SK-N-SH treated with all-trans-retinoic acid at 6 μM for 48 hours (cell line): ENCODE measurements around the gene SETSIP.

Experiments
- TSHZ2 ChIP-seq: fragments of 250-450 bp; sonication (Bioruptor Pico); IDR thresholded peaks from 2 replicates; pipeline ENCODE4 v1.5.0; 2020; ENCODE audit warnings: mild to moderate bottlenecking, moderate library complexity
- ZC3H10 ChIP-seq: fragments of 250-450 bp; sonication (Bioruptor Pico); IDR thresholded peaks from 2 replicates; pipeline ENCODE4 v1.5.1; 2021; ENCODE audit warnings: mild to moderate bottlenecking, moderate library complexity
- ZNF565 ChIP-seq: fragments of 450-650 bp; formaldehyde crosslinking; conservative IDR thresholded peaks from 2 replicates; pipeline ENCODE4 v1.5.0; 2020; ENCODE audit warnings: low read depth, mild to moderate bottlenecking, moderate library complexity

GRCh38 chr1:92108631-92109030 lies 33.4 kb upstream of the SETSIP start:
- no peak for TF ChIP-seq ZNF565
- TF ChIP-seq TSHZ2 (CRISPR knock-in tag) = no peak
- TF ChIP-seq ZC3H10 = no peak
